Measurements from ENCODE around the gene EGFLAM. TPM values are rescaled to one million over a fixed set of nuclear protein-coding genes. Genes with fewer than 3 reads are reported as not detected.

The EGFLAM gene
- total and polyA plus RNA-seq, 10 of the 15 experiments (the other 5 are each of a cell fraction or from before 2014, with no cell fraction given) = 0.37 TPM; not detected in 9

DNA sequence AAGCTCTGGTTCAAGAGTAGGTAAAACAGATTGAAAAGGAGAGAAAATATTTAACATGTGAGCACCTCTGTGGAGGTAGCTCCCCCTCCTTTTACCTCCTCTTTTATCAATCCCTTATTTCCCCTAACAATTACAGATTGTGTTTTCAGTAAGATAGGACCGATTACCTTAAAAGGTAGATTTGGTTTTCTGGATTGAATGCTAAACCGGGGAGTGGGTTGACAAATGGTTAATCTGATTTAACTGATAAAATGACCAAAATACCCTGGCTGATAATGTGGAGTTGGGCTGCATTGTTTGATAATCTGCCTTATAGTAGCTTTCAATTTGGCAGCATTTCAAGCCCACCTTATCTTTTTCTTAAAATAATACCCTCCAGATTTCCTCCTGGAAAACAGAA is 83.9 kb downstream of the EGFLAM start:
- no peak overlapping the region for H2AFZ ChIP-seq (ENCODE audit: control insufficient read depth, low read depth, low read length)
- no peaks in the 10 kb centered on the region for H3K9me3 ChIP-seq (replicated peaks; ENCODE audit: control insufficient read depth, insufficient read depth, low read length)
- no peaks in the 10 kb centered on the region for H3K27me3 ChIP-seq (replicated peaks in 1 of 2; ENCODE audit: control insufficient read depth in 2 of 2, insufficient read depth in 2 of 2, low read length in 1 of 2)
- ChIA-PET RAD21 (ENCODE audit: unreplicated experiment) (no interaction called here), CTCF (no interaction called here), POLR2A (no interaction called here), SMC1A (ENCODE audit: uncharacterized antibody, unreplicated experiment) (no interaction called here)
- H3K4me2 ChIP-seq (ENCODE audit: control insufficient read depth, insufficient read depth) = no peak overlapping the region
- no peaks in the 10 kb centered on the region for H3K36me3 ChIP-seq (ENCODE audit: control insufficient read depth in 2 of 2, insufficient read depth in 2 of 2, low read length in 1 of 2)
- no peaks in the 10 kb centered on the region for H3K79me2 ChIP-seq (ENCODE audit: control insufficient read depth, insufficient read depth, low read length)
- 19% methylated on average over 2 of the region's 2 CpGs for WGBS (ENCODE audit: insufficient coverage, insufficient replicate concordance, low lambda C conversion rate, missing lambda C conversion rate)
- ATAC-seq (no peak), FAIRE-seq (no peak), DNase-seq (ENCODE audit: low read depth, low spot score) (no peak)
- no peaks in the 10 kb centered on the region for H4K20me1 ChIP-seq (ENCODE audit: control insufficient read depth, insufficient read depth)
- BruUV-seq (replicated peaks) = no TSS peak
- in situ Hi-C loops (cut with MboI) (no loop called here), intact Hi-C loops (cut with micrococcal nuclease; ENCODE audit: unreplicated experiment) (no loop called here)
- H3K4me3 ChIP-seq = no peak overlapping the region
- H3K4me1 ChIP-seq (ENCODE audit: control insufficient read depth, insufficient read depth, low read length) = no peaks in the 10 kb centered on the region
- H3K27ac ChIP-seq (ENCODE audit: control insufficient read depth, insufficient read depth) = no peak overlapping the region
- no peak overlapping the region for H3K9ac ChIP-seq (ENCODE audit: control insufficient read depth, insufficient read depth, low read length)
- TF ChIP-seq FOXM1 (IDR thresholded peaks at IDR 0.05; ENCODE audit: low read depth, low read length) = no peak
- TF ChIP-seq ESRRA (IDR thresholded peaks at IDR 0.05; ENCODE audit: low read length) = no peak
- TF ChIP-seq, protein P1, sequence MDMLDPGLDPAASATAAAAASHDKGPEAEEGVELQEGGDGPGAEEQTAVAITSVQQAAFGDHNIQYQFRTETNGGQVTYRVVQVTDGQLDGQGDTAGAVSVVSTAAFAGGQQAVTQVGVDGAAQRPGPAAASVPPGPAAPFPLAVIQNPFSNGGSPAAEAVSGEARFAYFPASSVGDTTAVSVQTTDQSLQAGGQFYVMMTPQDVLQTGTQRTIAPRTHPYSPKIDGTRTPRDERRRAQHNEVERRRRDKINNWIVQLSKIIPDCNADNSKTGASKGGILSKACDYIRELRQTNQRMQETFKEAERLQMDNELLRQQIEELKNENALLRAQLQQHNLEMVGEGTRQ (IDR thresholded peaks at IDR 0.05; ENCODE audit: borderline replicate concordance, low read depth, low read length) = no peak
- no peak for TF ChIP-seq LARP7 (IDR thresholded peaks at IDR 0.05)
- TF ChIP-seq RB1 (IDR thresholded peaks at IDR 0.05; ENCODE audit: borderline replicate concordance) = no peak
- TF ChIP-seq, protein P2, sequence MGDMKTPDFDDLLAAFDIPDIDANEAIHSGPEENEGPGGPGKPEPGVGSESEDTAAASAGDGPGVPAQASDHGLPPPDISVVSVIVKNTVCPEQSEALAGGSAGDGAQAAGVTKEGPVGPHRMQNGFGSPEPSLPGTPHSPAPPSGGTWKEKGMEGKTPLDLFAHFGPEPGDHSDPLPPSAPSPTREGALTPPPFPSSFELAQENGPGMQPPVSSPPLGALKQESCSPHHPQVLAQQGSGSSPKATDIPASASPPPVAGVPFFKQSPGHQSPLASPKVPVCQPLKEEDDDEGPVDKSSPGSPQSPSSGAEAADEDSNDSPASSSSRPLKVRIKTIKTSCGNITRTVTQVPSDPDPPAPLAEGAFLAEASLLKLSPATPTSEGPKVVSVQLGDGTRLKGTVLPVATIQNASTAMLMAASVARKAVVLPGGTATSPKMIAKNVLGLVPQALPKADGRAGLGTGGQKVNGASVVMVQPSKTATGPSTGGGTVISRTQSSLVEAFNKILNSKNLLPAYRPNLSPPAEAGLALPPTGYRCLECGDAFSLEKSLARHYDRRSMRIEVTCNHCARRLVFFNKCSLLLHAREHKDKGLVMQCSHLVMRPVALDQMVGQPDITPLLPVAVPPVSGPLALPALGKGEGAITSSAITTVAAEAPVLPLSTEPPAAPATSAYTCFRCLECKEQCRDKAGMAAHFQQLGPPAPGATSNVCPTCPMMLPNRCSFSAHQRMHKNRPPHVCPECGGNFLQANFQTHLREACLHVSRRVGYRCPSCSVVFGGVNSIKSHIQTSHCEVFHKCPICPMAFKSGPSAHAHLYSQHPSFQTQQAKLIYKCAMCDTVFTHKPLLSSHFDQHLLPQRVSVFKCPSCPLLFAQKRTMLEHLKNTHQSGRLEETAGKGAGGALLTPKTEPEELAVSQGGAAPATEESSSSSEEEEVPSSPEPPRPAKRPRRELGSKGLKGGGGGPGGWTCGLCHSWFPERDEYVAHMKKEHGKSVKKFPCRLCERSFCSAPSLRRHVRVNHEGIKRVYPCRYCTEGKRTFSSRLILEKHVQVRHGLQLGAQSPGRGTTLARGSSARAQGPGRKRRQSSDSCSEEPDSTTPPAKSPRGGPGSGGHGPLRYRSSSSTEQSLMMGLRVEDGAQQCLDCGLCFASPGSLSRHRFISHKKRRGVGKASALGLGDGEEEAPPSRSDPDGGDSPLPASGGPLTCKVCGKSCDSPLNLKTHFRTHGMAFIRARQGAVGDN (IDR thresholded peaks at IDR 0.05) = no peak
- no peak for TF ChIP-seq SUPT20H (IDR thresholded peaks at IDR 0.05; ENCODE audit: borderline replicate concordance, control insufficient read depth, low read depth, low read length)
- TF ChIP-seq, protein P3, sequence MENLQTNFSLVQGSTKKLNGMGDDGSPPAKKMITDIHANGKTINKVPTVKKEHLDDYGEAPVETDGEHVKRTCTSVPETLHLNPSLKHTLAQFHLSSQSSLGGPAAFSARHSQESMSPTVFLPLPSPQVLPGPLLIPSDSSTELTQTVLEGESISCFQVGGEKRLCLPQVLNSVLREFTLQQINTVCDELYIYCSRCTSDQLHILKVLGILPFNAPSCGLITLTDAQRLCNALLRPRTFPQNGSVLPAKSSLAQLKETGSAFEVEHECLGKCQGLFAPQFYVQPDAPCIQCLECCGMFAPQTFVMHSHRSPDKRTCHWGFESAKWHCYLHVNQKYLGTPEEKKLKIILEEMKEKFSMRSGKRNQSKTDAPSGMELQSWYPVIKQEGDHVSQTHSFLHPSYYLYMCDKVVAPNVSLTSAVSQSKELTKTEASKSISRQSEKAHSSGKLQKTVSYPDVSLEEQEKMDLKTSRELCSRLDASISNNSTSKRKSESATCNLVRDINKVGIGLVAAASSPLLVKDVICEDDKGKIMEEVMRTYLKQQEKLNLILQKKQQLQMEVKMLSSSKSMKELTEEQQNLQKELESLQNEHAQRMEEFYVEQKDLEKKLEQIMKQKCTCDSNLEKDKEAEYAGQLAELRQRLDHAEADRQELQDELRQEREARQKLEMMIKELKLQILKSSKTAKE (IDR thresholded peaks at IDR 0.05; ENCODE audit: low read depth, poor library complexity, severe bottlenecking) = no peak
- no peak for TF ChIP-seq CREB1 (IDR thresholded peaks at IDR 0.05; ENCODE audit: low read depth)
- no peak for TF ChIP-seq NR2F1 (conservative IDR thresholded peaks at IDR 0.05)
- TF ChIP-seq ZNF207 (IDR thresholded peaks at IDR 0.05; ENCODE audit: borderline replicate concordance) = no peak
- TF ChIP-seq POLR2AphosphoS5 (IDR thresholded peaks at IDR 0.05; ENCODE audit: low read length) = no peak
- TF ChIP-seq, protein P4, sequence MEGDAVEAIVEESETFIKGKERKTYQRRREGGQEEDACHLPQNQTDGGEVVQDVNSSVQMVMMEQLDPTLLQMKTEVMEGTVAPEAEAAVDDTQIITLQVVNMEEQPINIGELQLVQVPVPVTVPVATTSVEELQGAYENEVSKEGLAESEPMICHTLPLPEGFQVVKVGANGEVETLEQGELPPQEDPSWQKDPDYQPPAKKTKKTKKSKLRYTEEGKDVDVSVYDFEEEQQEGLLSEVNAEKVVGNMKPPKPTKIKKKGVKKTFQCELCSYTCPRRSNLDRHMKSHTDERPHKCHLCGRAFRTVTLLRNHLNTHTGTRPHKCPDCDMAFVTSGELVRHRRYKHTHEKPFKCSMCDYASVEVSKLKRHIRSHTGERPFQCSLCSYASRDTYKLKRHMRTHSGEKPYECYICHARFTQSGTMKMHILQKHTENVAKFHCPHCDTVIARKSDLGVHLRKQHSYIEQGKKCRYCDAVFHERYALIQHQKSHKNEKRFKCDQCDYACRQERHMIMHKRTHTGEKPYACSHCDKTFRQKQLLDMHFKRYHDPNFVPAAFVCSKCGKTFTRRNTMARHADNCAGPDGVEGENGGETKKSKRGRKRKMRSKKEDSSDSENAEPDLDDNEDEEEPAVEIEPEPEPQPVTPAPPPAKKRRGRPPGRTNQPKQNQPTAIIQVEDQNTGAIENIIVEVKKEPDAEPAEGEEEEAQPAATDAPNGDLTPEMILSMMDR (IDR thresholded peaks at IDR 0.05 in 2 of 3, conservative IDR thresholded peaks at IDR 0.05 in 1 of 3; ENCODE audit: control insufficient read depth in 2 of 3, extremely low read depth in 1 of 3, insufficient read depth in 1 of 3, low read depth in 3 of 3, low read length in 3 of 3) = no peak
- no peak for TF ChIP-seq NFYA (IDR thresholded peaks at IDR 0.05; ENCODE audit: borderline replicate concordance, low read depth, low read length)
- no peak for TF ChIP-seq BMI1 (IDR thresholded peaks at IDR 0.05; ENCODE audit: borderline replicate concordance)
- TF ChIP-seq, protein P5, sequence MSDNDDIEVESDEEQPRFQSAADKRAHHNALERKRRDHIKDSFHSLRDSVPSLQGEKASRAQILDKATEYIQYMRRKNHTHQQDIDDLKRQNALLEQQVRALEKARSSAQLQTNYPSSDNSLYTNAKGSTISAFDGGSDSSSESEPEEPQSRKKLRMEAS (IDR thresholded peaks at IDR 0.05; ENCODE audit: low read depth, low read length) = no peak

Data from GM12878 (cell line).